Measurements from ENCODE around the gene ECE1.

DNA sequence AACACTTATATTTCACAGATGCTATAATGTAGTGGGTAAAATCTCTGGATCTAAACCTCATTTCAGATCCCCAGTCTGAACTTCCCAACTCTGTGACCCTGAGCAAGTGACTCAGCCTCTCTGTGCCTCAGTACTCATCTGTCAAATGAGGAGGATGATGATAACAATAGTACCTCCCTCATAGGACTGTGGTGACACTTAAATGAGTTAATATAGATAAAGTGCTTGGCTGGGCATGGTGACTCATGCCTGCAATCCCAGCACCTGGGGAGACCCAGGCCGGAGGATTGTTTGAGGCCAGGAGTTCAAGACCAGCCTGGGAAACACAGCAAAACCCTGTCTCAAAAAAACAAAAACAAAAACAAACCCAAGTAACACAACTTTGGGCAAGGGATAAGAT is 4.7 kb upstream of the ECE1 start:
- TF ChIP-seq, protein P1, sequence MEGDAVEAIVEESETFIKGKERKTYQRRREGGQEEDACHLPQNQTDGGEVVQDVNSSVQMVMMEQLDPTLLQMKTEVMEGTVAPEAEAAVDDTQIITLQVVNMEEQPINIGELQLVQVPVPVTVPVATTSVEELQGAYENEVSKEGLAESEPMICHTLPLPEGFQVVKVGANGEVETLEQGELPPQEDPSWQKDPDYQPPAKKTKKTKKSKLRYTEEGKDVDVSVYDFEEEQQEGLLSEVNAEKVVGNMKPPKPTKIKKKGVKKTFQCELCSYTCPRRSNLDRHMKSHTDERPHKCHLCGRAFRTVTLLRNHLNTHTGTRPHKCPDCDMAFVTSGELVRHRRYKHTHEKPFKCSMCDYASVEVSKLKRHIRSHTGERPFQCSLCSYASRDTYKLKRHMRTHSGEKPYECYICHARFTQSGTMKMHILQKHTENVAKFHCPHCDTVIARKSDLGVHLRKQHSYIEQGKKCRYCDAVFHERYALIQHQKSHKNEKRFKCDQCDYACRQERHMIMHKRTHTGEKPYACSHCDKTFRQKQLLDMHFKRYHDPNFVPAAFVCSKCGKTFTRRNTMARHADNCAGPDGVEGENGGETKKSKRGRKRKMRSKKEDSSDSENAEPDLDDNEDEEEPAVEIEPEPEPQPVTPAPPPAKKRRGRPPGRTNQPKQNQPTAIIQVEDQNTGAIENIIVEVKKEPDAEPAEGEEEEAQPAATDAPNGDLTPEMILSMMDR (IDR thresholded peaks at IDR 0.05) = no peak
- TF ChIP-seq POLR2A (IDR thresholded peaks at IDR 0.05) = no peak
